Progenitor cell of endocrine pancreas (in vitro differentiated cells): ENCODE results near the gene AIG1. TPM values are rescaled to one million over a fixed set of nuclear protein-coding genes. Genes with fewer than 3 reads are reported as not detected.
"Not testable (repeated sequence)": the region's sequence is repeated elsewhere in the genome, so short reads cannot be mapped to it uniquely, and the experiment has no call there.

Experiments used
- DNase-seq: peaks from one replicate; pipeline ENCODE4 v3.0.0; 2021; ENCODE audit warnings: low spot score; ENCODE audit not compliant: unreplicated experiment
- H3K27ac Mint-ChIP-seq: 2 replicates; pipeline ENCODE4 v1.8.0; 2021; ENCODE audit warnings: mild to moderate bottlenecking, moderate library complexity, mixed read lengths
- H3K27me3 Mint-ChIP-seq: 2 replicates; pipeline ENCODE4 v1.8.0; 2021; ENCODE audit warnings: mixed read lengths
- H3K36me3 Mint-ChIP-seq: 2 replicates; pipeline ENCODE4 v1.8.0; 2022; ENCODE audit warnings: mixed read lengths; ENCODE audit not compliant: insufficient read depth
- H3K4me1 Mint-ChIP-seq: 2 replicates; pipeline ENCODE4 v1.8.0; 2021; ENCODE audit warnings: low read depth, mixed read lengths
- H3K4me3 Mint-ChIP-seq: 2 replicates; pipeline ENCODE4 v1.8.0; 2021; ENCODE audit warnings: low read depth, mild to moderate bottlenecking, moderate library complexity, mixed read lengths
- H3K9me3 Mint-ChIP-seq: 2 replicates; pipeline ENCODE4 v1.8.0; 2021; ENCODE audit warnings: low read depth, mixed read lengths
- total RNA-seq: library from RNA; stranded (reverse); gene quantifications from 2 replicates; pipeline ENCODE4 v1.2.1, GENCODE V29; 2021
- TF ChIP-seq, protein P1 (sequence below): fragments of 200-600 bp; sonication (generic); IDR thresholded peaks from one replicate; pipeline ENCODE4 v1.5.0; 2021; ENCODE audit warnings: antibody characterized with exemption, mild to moderate bottlenecking; ENCODE audit not compliant: unreplicated experiment

AIG1 gene
- total RNA-seq, 1 donor from 2014 or later = 40.0 TPM

DNA sequence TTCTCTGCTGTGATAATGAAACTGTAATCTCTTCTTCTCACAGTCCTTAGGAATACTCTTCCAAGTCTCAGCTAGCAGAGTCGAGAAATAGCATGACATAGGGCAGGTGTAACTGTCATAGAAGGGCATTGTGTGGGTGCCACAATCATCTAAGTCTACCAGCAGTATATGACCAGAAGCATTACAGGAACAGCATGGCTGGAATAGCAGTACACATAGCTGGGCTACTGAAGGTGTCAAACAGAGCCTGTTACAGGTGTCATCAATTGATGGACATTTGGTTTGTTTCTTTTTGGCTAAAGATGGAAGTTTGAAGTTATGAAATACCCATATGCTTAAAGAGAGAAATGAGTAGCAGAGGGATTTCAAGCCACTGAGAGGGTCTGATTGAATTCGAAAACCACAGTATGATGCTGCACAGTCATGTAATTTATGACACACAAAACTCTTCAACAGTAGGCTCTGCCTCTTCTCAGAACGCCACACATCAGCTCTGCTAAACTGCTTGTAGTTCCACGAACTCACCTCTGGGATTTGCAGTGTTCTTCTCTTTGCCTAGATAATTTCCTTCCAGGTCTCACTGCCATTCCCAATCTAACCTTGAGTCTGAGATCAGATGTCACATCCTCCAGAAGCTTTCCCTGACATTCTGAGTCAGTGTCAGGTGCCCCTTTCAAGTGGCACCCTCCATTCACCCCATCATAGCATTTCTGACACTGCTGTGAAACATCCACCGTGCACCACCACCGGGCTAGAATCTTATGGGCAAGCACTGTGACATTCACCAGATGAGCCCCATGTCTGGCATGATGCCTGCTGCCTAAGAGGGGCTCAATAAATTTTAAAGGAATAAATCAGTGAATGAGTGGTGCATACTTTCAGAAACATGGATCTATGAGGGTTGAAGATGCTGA, 238.8 kb downstream of the AIG1 start:
- TF ChIP-seq, protein P1, sequence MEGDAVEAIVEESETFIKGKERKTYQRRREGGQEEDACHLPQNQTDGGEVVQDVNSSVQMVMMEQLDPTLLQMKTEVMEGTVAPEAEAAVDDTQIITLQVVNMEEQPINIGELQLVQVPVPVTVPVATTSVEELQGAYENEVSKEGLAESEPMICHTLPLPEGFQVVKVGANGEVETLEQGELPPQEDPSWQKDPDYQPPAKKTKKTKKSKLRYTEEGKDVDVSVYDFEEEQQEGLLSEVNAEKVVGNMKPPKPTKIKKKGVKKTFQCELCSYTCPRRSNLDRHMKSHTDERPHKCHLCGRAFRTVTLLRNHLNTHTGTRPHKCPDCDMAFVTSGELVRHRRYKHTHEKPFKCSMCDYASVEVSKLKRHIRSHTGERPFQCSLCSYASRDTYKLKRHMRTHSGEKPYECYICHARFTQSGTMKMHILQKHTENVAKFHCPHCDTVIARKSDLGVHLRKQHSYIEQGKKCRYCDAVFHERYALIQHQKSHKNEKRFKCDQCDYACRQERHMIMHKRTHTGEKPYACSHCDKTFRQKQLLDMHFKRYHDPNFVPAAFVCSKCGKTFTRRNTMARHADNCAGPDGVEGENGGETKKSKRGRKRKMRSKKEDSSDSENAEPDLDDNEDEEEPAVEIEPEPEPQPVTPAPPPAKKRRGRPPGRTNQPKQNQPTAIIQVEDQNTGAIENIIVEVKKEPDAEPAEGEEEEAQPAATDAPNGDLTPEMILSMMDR = peak; percentile 23

DNA sequence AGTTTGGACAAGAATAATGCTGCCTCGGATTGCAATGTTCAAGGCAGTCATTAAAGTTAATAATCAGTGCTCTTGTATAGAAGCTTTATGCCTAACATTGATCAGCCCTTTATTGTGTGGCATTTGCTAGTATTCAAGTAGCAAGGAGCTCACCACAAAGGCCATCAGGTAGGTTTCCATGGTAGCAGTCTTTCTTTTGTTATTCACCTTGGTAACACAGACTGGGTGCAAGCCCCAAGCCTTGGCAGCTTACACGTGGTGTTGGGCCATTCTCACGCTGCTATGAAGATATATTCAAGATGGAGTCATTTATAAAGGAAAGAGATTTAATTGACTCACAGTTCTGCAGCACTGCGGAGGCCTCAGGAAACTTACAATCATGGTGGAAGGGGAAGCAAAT, 240.5 kb downstream of the AIG1 start:
- TF ChIP-seq, protein P1 = no peak
- H3K4me1 Mint-ChIP-seq = peaks cover 19% of the 10 kb centered on the region
- peaks cover 8% of the 10 kb centered on the region for H3K36me3 Mint-ChIP-seq
- peaks cover 26% of the 10 kb centered on the region for H3K27me3 Mint-ChIP-seq
- H3K9me3 Mint-ChIP-seq = peaks cover 3% of the 10 kb centered on the region
- peak overlapping the region; percentile 57 for H3K27ac Mint-ChIP-seq
- H3K4me3 Mint-ChIP-seq = no peak overlapping the region
- no peak for DNase-seq

More for the DNA sequence above, 238.8 kb downstream of the AIG1 start:
- Mint-ChIP-seq H3K27me3 (peaks cover 26% of the 10 kb centered on the region), H3K9me3 (no peaks in the 10 kb centered on the region), H3K4me3 (no peak overlapping the region), H3K36me3 (peaks cover 7% of the 10 kb centered on the region), H3K4me1 (peaks cover 19% of the 10 kb centered on the region), H3K27ac (no peak overlapping the region)
- no peak for DNase-seq

DNA sequence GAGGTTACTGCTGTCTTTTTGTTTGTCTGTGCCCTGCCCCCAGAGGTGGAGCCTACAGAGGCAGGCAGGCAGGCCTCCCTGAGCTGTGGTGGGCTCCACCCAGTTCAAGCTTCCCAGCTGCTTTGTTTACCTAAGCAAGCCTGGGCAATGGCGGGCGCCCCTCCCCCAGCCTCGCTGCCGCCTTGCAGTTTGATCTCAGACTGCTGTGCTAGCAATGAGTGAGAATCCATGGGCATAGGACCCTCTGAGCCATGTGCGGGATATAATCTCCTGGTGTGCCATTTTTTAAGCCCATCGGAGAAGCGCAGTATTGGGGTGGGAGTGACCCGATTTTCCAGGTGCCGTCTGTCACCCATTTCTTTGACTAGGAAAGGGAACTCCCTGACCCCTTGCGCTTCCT, 247.1 kb downstream of the AIG1 start:
- DNase-seq, H3K4me1 Mint-ChIP-seq, H3K27me3 Mint-ChIP-seq, H3K36me3 Mint-ChIP-seq, H3K4me3 Mint-ChIP-seq, H3K27ac Mint-ChIP-seq: not testable (repeated sequence)
- H3K9me3 Mint-ChIP-seq = peaks cover 18% of the 10 kb centered on the region

DNA sequence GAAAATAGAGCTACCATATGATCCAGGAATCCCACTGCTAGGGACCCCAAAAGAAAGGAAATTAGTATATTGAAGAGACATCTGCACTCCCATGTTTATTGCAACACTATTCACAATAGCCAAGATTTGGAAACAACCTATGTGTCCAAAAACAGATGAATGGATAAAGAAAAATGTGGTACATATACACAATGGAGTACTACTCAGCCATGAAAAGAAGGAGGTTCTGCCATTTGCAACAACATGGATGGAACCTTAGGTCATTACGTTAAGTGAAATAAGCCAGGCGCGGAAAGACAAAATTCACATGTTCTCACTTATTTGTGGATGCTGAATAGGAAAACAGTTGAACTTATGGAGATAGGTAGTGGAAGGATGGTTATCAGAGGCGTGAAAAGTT, 252.5 kb downstream of the AIG1 start:
- no peaks in the 10 kb centered on the region for H3K4me1 Mint-ChIP-seq
- peaks cover 5% of the 10 kb centered on the region for H3K36me3 Mint-ChIP-seq
- no peak for DNase-seq
- H3K27ac Mint-ChIP-seq = no peak overlapping the region
- no peaks in the 10 kb centered on the region for H3K27me3 Mint-ChIP-seq
- H3K9me3 Mint-ChIP-seq = peaks cover 40% of the 10 kb centered on the region
- TF ChIP-seq, protein P1 = no peak
- H3K4me3 Mint-ChIP-seq = no peak overlapping the region

DNA sequence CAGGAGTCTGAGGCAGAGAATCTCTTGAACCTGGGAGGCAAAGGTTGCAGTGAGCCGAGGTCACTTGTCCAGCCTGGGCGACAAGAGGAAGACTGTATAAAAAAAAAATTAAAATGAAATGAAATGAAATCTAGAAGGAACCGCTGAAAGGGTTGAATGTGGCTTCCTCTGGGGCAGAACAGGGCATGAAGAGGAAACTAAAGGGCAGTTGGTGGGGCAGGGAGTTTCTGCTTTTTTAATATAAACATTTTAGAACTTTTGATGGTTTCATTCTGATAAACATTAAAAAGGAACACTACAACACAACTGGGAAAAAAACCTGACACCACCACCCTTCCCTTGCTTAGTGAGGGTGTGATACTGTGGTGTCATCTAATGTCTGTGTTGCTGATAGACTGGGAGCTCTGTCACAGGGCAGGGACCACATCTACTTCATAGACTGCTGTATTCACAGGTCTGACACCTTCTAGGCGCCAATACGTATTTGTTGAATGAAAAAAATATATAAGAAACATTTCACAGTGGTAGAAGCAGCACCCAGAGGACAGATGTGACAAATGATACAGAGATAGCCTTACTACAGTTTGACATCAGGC, 260.9 kb downstream of the AIG1 start:
- no peak overlapping the region for H3K4me3 Mint-ChIP-seq
- peaks cover 26% of the 10 kb centered on the region for H3K9me3 Mint-ChIP-seq
- no peaks in the 10 kb centered on the region for H3K4me1 Mint-ChIP-seq
- no peak for DNase-seq
- H3K27ac Mint-ChIP-seq = no peak overlapping the region
- H3K27me3 Mint-ChIP-seq = no peaks in the 10 kb centered on the region
- H3K36me3 Mint-ChIP-seq = peaks cover 3% of the 10 kb centered on the region
- TF ChIP-seq, protein P1 = no peak
